SJSA1 (cell line): ENCODE results near the gene MRPL38. TPM values are rescaled to one million over a fixed set of nuclear protein-coding genes. Genes with fewer than 3 reads are reported as not detected.

Experiments used
- DNase-seq, 2 experiments: peaks; one replicate each; pipeline ENCODE4 v3.0.0-alpha.2; 2015 to 2020; ENCODE audit warnings: low spot score in 2 of 2, low read depth in 1 of 2
- H3K27ac ChIP-seq: fragments of 250-450 bp; sonication (Bioruptor Pico); 2 replicates; pipeline ENCODE4 v1.5.1; 2020; ENCODE audit warnings: mild to moderate bottlenecking, moderate library complexity
- H3K27me3 ChIP-seq: fragments of 250-450 bp; sonication (Bioruptor Pico); replicated peaks from 2 replicates; pipeline ENCODE4 v1.5.1; 2020; ENCODE audit warnings: mild to moderate bottlenecking, moderate library complexity
- H3K36me3 ChIP-seq: fragments of 250-450 bp; sonication (Bioruptor Pico); 2 replicates; pipeline ENCODE4 v1.5.1; 2020; ENCODE audit warnings: mild to moderate bottlenecking
- H3K4me1 ChIP-seq: fragments of 250-450 bp; sonication (Bioruptor Pico); replicated peaks from 2 replicates; pipeline ENCODE4 v1.6.1; 2021; ENCODE audit warnings: mild to moderate bottlenecking
- H3K4me3 ChIP-seq: fragments of 250-450 bp; sonication (Bioruptor Pico); 2 replicates; pipeline ENCODE4 v1.5.1; 2020; ENCODE audit warnings: mild to moderate bottlenecking
- H3K9me3 ChIP-seq: fragments of 250-450 bp; sonication (Bioruptor Pico); replicated peaks from 2 replicates; pipeline ENCODE4 v1.5.1; 2020; ENCODE audit warnings: mild to moderate bottlenecking
- total RNA-seq: library from RNA; depleted of rRNA; stranded (reverse); fragments of >200 nt; shearing (Covaris generic); gene quantifications from 2 replicates; pipeline ENCODE4 v1.2.3, GENCODE V29; 2014; rRNA removed

Gene MRPL38
- total RNA-seq = 54.0 and 55.7 TPM in 2 replicates

- Histone ChIP-seq H3K27me3 (no peaks in the 10 kb centered on the region), H3K9me3 (no peaks in the 10 kb centered on the region), H3K27ac (peak within 1 kb of the TSS; percentile 22), H3K4me1 (peaks cover 14% of the 10 kb centered on the region), H3K36me3 (peaks cover 37% of the 10 kb centered on the region), H3K4me3 (peak within 1 kb of the TSS; percentile 65)
- peak; percentile 98 to 99 for DNase-seq
Observed at GRCh38 chr17:75904749-75905521, at the start of gene MRPL38. Gene MRPL38 (minus strand): TSS chr17:75904884. CDS start chr17:75904875, 9 bp downstream.

- Histone ChIP-seq H3K4me1 (no peaks in the 10 kb centered on the region), H3K9me3 (no peaks in the 10 kb centered on the region), H3K27ac (no peak overlapping the region), H3K36me3 (peaks cover 79% of the 10 kb centered on the region), H3K27me3 (no peaks in the 10 kb centered on the region), H3K4me3 (no peak overlapping the region)
- no peak for DNase-seq
Observed at GRCh38 chr17:75950855-75951554, 46.3 kb upstream of the MRPL38 start.

- Histone ChIP-seq H3K4me3 (no peak overlapping the region), H3K27me3 (no peaks in the 10 kb centered on the region), H3K4me1 (no peaks in the 10 kb centered on the region), H3K9me3 (no peaks in the 10 kb centered on the region), H3K36me3 (peaks cover 76% of the 10 kb centered on the region), H3K27ac (no peak overlapping the region)
- no peak for DNase-seq
Observed at GRCh38 chr17:75950421-75950820, 45.7 kb upstream of the MRPL38 start.

- Histone ChIP-seq H3K4me3 (no peak overlapping the region), H3K9me3 (no peaks in the 10 kb centered on the region), H3K36me3 (peaks cover 43% of the 10 kb centered on the region), H3K27me3 (no peaks in the 10 kb centered on the region), H3K27ac (no peak overlapping the region), H3K4me1 (peaks cover 8% of the 10 kb centered on the region)
- no peak for DNase-seq
Observed at GRCh38 chr17:75945211-75945610, 40.5 kb upstream of the MRPL38 start.

GRCh38 chr17:75943491-75943890 is 38.8 kb upstream of the MRPL38 start:
- H3K27ac ChIP-seq = no peak overlapping the region
- H3K36me3 ChIP-seq = peaks cover 28% of the 10 kb centered on the region
- H3K4me3 ChIP-seq = no peak overlapping the region

GRCh38 chr17:75942473-75942872 is 37.8 kb upstream of the MRPL38 start:
- H3K27ac ChIP-seq = no peak overlapping the region

More at GRCh38 chr17:75943491-75943890, 38.8 kb upstream of the MRPL38 start:
- Histone ChIP-seq H3K4me1 (peaks cover 10% of the 10 kb centered on the region), H3K27me3 (no peaks in the 10 kb centered on the region), H3K9me3 (no peaks in the 10 kb centered on the region)
- no peak for DNase-seq

GRCh38 chr17:75941442-75941819 is 36.7 kb upstream of the MRPL38 start:
- no peaks in the 10 kb centered on the region for H3K27me3 ChIP-seq
- H3K27ac ChIP-seq = no peak overlapping the region; the same call in 1 of the 2 replicates
- no peaks in the 10 kb centered on the region for H3K9me3 ChIP-seq
- no peak for DNase-seq
- peaks cover 10% of the 10 kb centered on the region for H3K4me1 ChIP-seq
- peak overlapping the region; percentile 65 for H3K4me3 ChIP-seq
- H3K36me3 ChIP-seq = peaks cover 16% of the 10 kb centered on the region

More at GRCh38 chr17:75942473-75942872, 37.8 kb upstream of the MRPL38 start:
- peaks cover 22% of the 10 kb centered on the region for H3K36me3 ChIP-seq
- no peaks in the 10 kb centered on the region for H3K27me3 ChIP-seq
- H3K9me3 ChIP-seq = no peaks in the 10 kb centered on the region
- peaks cover 10% of the 10 kb centered on the region for H3K4me1 ChIP-seq
- DNase-seq = no peak
- no peak overlapping the region for H3K4me3 ChIP-seq

- Histone ChIP-seq H3K4me3 (peak within 1 kb of the TSS; percentile 65), H3K27me3 (no peaks in the 10 kb centered on the region), H3K27ac (peak within 1 kb of the TSS; percentile 56), H3K9me3 (no peaks in the 10 kb centered on the region), H3K4me1 (peaks cover 10% of the 10 kb centered on the region), H3K36me3 (peaks cover 11% of the 10 kb centered on the region)
- DNase-seq = peak; percentile 97 to 99
Observed at GRCh38 chr17:75940727-75941441, 36.2 kb upstream of the MRPL38 start, which contains the start of gene FBF1. Gene FBF1 (minus strand): TSS chr17:75941042. CDS start chr17:75938149, 2,893 bp downstream.

- Histone ChIP-seq H3K4me3 (no peak overlapping the region), H3K4me1 (peaks cover 10% of the 10 kb centered on the region), H3K27me3 (no peaks in the 10 kb centered on the region), H3K27ac (no peak overlapping the region), H3K36me3 (peaks cover 3% of the 10 kb centered on the region), H3K9me3 (no peaks in the 10 kb centered on the region)
- DNase-seq = no peak
Observed at GRCh38 chr17:75937652-75938051, 33.0 kb upstream of the MRPL38 start.

- no peaks in the 10 kb centered on the region for H3K27me3 ChIP-seq
- no peaks in the 10 kb centered on the region for H3K4me1 ChIP-seq
- DNase-seq = no peak
- no peaks in the 10 kb centered on the region for H3K36me3 ChIP-seq
- no peaks in the 10 kb centered on the region for H3K9me3 ChIP-seq
- H3K27ac ChIP-seq = no peak overlapping the region
- H3K4me3 ChIP-seq = no peak overlapping the region
Observed at GRCh38 chr17:75933808-75934207, 29.1 kb upstream of the MRPL38 start.

- Histone ChIP-seq H3K27ac (no peak overlapping the region), H3K27me3 (no peaks in the 10 kb centered on the region), H3K36me3 (no peaks in the 10 kb centered on the region), H3K9me3 (no peaks in the 10 kb centered on the region), H3K4me3 (no peak overlapping the region), H3K4me1 (no peaks in the 10 kb centered on the region)
- no peak for DNase-seq
Observed at GRCh38 chr17:75932852-75933251, 28.2 kb upstream of the MRPL38 start.

- Histone ChIP-seq H3K4me1 (no peaks in the 10 kb centered on the region), H3K27ac (no peak overlapping the region), H3K9me3 (no peaks in the 10 kb centered on the region), H3K27me3 (no peaks in the 10 kb centered on the region), H3K4me3 (no peak overlapping the region), H3K36me3 (no peaks in the 10 kb centered on the region)
- DNase-seq = no peak
Observed at GRCh38 chr17:75931062-75931461, 26.4 kb upstream of the MRPL38 start.

GRCh38 chr17:75927286-75927922 is 22.7 kb upstream of the MRPL38 start:
- H3K27me3 ChIP-seq = no peaks in the 10 kb centered on the region
- H3K4me3 ChIP-seq = no peak overlapping the region
- DNase-seq = peak in 1 of 2 experiments; percentile 55
- H3K27ac ChIP-seq = no peak overlapping the region
- H3K4me1 ChIP-seq = no peaks in the 10 kb centered on the region
- H3K9me3 ChIP-seq = no peaks in the 10 kb centered on the region
- no peaks in the 10 kb centered on the region for H3K36me3 ChIP-seq
